CMK (cell line): Measurements from ENCODE around the gene LENG1.

Experiments
- DNase-seq: peaks from one replicate; pipeline ENCODE4 v3.0.0-alpha.2; 2010; ENCODE audit warnings: low read depth

The LENG1 gene

DNA sequence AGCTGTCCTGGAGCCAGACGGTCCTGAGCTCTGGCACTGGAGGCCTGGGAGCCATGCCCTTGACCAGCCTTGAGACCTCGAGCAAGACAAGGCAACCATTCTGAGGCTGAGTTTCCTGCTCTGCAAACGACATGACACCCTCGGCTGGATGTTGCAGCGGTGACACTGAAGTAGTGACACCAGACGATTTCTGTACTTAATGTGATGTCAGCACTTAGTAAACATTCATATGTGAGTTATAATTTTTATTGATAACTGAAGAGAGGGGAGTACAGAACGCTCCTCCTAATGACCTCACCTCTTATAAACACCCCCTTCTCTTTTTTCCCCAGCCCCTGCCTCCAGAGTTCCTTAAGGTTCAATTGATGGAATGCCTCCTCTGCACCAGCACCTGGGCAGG, 51.0 kb downstream of the LENG1 start:
- no peak for DNase-seq

DNA sequence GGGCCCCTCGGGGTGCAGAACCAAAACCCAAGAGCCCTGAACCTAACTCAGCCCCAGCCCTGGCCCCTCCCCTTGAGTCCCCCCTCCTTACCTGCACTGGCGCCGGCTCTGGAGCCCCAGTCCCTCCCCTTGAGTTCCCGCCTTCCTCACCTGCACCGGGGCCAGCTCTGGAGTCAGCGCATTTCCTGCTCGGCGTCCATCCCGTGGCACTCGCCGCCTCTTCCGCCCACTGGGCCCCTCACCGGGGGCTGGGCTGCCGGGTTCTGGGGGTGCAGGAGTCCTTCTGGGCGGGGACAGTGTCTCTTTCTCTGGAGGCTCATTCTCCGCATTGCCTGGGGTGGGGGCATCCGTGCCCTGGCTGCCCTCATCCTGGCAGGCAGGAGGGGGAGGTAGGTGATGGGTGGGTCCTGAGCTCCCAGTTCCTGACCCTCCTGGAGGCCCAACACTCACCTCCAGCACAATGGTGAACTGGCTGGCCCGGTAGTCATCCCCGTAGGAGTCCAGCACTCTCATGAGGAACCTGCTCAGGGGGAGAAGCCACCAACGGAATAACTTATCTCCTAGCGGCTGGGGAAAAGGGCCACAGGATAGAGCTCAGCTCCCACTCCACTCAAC, 51.5 kb downstream of the LENG1 start:
- DNase-seq: no peak

DNA sequence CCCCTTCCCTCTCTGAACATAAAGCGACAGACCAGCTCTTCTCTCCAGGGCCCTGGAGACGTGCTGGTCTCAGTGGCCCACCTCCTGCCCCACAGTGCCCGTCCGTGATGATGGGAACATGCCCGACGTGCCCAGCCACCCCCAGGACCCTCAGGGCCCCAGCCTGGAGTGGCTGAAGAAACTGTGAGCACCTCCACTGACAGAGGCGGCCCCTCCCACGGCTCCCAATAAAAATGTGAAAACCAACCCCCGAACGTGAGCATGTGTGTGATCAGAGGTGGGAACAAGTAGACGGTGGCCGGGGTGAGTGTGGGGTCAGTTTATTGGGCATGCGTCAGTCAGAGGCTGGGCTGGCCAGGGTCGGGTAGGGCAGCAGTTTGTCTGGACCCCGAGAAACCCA, 52.8 kb downstream of the LENG1 start:
- no peak for DNase-seq

DNA sequence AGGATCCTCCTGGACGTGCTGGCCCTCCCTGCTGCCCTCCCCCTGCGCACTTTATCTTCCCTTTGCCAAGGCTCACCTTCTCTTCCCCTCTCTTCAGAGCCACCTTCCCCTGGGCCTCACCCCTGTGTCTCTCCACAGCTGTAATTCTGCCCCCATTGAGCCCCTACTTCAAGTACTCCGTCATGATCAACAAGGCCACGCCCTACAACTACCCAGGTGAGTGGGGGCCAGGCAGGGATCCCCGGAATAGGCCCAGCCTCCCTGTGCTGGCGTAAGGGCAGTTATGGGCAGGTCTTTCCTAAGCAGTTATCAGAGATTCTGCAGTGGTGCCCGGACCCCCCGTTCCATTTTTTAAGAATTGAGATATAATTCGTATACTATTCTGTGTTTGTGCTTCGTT, 53.7 kb downstream of the LENG1 start:
- DNase-seq: no peak
